Measurements from ENCODE around the gene KCNQ1. TPM values are rescaled to one million over a fixed set of nuclear protein-coding genes. Genes with fewer than 3 reads are reported as not detected.

Gene KCNQ1
- total RNA-seq, 1 donor from 2014 or later: 2.7 TPM

DNA sequence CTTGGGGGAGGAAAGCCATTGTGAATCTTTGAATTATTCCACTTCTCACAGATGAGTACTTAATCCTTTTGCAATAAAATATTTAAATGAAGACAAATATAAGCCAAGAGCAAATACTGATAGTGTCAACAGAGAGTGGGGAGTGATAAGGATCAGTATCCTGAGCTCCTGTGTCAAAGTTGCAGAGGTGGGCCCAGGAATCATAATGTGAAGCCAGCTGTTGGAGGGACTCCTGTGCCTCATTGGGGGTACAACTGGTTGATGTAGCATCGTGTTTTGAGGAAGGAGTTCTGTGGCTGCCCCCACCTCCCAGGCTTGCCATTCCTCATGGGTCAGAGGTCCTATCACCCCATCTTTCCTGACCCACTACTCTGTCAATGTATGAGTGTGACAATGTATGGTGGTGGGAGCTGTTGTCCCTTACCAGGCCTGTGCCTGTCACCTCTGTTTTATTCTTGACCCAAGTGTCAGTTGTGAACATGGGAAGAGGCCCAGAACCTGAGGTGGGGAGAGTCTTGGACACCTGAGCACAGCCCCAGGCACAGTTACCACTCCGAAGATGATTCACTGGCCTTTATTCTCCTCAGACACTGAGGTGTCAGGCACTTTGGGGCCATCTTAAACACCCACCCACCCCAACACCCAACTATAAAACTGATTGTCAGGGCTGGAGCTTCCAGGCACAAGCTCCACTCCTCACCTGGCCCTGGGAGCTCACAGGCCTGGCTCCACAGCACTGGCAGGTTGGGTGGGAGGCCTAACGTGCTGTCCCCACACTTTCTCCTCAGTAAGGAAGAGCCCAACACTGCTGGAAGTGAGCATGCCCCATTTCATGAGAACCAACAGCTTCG lies 216.6 kb downstream of the KCNQ1 start:
- Histone ChIP-seq H3K36me3 (no peaks in the 10 kb centered on the region), H3K27ac (no peak overlapping the region), H3K27me3 (no peaks in the 10 kb centered on the region), H3K4me3 (no peak overlapping the region), H3K4me1 (no peaks in the 10 kb centered on the region), H3K9me3 (peaks cover 12% of the 10 kb centered on the region)
- intact Hi-C loops (cut with DNase I): no loop called here
- peak; percentile 52 to 81 for DNase-seq (ENCODE audit: extremely low spot score in 2 of 2)
- no peak for TF ChIP-seq POLR2A (IDR thresholded peaks at IDR 0.05)
- no peak for TF ChIP-seq POLR2AphosphoS5 (IDR thresholded peaks at IDR 0.05; ENCODE audit: insufficient read depth in 1 of 2, low read depth in 1 of 2)
- TF ChIP-seq, protein P1, sequence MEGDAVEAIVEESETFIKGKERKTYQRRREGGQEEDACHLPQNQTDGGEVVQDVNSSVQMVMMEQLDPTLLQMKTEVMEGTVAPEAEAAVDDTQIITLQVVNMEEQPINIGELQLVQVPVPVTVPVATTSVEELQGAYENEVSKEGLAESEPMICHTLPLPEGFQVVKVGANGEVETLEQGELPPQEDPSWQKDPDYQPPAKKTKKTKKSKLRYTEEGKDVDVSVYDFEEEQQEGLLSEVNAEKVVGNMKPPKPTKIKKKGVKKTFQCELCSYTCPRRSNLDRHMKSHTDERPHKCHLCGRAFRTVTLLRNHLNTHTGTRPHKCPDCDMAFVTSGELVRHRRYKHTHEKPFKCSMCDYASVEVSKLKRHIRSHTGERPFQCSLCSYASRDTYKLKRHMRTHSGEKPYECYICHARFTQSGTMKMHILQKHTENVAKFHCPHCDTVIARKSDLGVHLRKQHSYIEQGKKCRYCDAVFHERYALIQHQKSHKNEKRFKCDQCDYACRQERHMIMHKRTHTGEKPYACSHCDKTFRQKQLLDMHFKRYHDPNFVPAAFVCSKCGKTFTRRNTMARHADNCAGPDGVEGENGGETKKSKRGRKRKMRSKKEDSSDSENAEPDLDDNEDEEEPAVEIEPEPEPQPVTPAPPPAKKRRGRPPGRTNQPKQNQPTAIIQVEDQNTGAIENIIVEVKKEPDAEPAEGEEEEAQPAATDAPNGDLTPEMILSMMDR (IDR thresholded peaks at IDR 0.05): no peak

DNA sequence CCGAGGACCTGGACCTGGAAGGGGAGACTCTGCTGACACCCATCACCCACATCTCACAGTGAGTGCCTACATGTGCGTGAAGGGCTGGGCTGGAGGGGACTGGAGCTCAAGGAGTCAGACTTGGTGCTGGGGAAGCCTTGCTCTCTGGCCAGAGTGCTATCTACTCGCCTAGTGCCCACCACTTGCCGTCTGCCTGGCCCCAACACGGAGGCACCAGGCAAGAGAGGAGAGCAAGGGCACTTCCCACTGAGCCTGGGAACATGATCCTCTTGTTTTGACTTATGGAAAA lies 217.2 kb downstream of the KCNQ1 start:
- Histone ChIP-seq H3K4me3 (no peak overlapping the region), H3K4me1 (no peaks in the 10 kb centered on the region), H3K27me3 (no peaks in the 10 kb centered on the region), H3K9me3 (peaks cover 12% of the 10 kb centered on the region), H3K36me3 (no peaks in the 10 kb centered on the region), H3K27ac (no peak overlapping the region)
- TF ChIP-seq, protein P1 (IDR thresholded peaks at IDR 0.05): no peak
- TF ChIP-seq POLR2AphosphoS5 (IDR thresholded peaks at IDR 0.05; ENCODE audit: insufficient read depth in 1 of 2, low read depth in 1 of 2) (no peak), POLR2A (IDR thresholded peaks at IDR 0.05) (no peak)
- intact Hi-C loops (cut with DNase I): no loop called here
- DNase-seq (ENCODE audit: extremely low spot score in 2 of 2): peak; percentile 74 to 79

DNA sequence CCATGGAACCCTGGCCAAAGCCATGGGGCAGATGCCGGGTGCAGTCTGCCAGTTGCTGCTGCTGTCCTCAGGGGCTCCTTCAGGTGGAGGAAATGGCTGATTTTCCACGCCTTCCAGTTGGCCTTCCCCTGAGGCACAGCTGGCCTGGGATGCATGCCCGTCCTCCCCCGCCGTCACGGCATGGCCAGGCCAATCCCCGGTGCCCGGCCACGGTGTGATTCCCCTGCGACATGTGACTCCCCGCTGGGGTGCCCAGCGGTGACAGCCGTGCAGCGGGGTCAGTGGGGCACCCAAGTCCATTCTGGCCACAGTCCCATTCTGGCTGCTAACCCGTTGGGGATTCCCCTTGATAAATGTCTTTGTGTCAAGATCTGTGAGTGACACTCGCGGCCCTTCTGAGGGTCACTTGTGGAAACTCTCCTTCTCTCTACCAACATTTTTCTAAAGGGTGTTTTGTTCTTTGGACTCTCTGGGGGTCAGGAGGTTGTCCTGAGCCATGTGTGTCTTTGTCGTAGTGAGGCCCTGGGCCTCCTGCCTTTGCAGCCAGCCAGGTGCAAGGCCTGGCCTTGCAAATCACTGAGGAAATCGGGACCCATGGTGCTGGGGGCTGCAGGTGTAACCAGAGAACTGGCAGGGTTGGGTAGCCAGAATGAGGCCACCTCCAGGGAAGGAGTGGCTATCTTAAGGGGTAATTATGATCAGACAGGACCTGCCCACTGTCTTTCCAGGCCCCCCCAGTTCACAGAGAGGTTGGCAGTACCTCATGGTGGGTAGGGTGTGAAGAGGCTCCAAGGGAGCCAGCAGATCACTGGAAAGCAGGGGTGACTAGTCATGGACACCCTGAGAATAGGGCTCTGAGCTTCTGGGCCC lies 217.9 kb downstream of the KCNQ1 start:
- intact Hi-C loops (cut with DNase I): no loop called here
- no peak overlapping the region for H3K4me3 ChIP-seq
- no peaks in the 10 kb centered on the region for H3K27me3 ChIP-seq
- H3K36me3 ChIP-seq: no peaks in the 10 kb centered on the region
- H3K9me3 ChIP-seq: peaks cover 12% of the 10 kb centered on the region
- DNase-seq (ENCODE audit: extremely low spot score in 2 of 2): peak; percentile 60 to 77
- H3K27ac ChIP-seq: no peak overlapping the region
- no peaks in the 10 kb centered on the region for H3K4me1 ChIP-seq
- no peak for TF ChIP-seq POLR2A (IDR thresholded peaks at IDR 0.05)
- TF ChIP-seq POLR2AphosphoS5 (IDR thresholded peaks at IDR 0.05; ENCODE audit: insufficient read depth in 1 of 2, low read depth in 1 of 2): no peak
- TF ChIP-seq, protein P1 (IDR thresholded peaks at IDR 0.05): no peak

DNA sequence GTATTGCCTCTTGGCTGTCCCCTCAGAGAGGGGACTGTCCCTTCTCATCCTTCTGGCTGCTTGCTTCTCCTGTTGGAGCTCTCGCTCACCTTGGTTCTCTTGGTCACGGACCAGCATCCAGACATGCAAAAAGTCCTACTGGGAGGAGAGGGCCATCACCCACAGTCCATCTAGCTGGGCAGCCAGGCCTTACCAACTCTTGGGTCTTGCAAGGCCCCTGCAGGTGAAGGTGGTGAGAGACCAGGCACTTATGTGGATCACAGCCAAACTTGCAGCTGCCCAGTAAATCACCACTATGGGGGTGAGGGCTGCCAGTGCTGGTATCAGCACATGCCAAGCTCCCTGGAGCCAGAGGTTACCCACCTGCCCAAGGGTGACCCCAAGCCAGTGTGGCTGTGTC lies 218.7 kb downstream of the KCNQ1 start:
- peak; percentile 74 to 78 for DNase-seq (ENCODE audit: extremely low spot score in 2 of 2)
- intact Hi-C loops (cut with DNase I): no loop called here
- no peak overlapping the region for H3K4me3 ChIP-seq
- H3K4me1 ChIP-seq: no peaks in the 10 kb centered on the region
- TF ChIP-seq, protein P1 (IDR thresholded peaks at IDR 0.05): no peak
- TF ChIP-seq POLR2A (IDR thresholded peaks at IDR 0.05) (no peak), POLR2AphosphoS5 (IDR thresholded peaks at IDR 0.05; ENCODE audit: insufficient read depth in 1 of 2, low read depth in 1 of 2) (no peak)
- no peak overlapping the region for H3K27ac ChIP-seq
- no peaks in the 10 kb centered on the region for H3K27me3 ChIP-seq
- no peaks in the 10 kb centered on the region for H3K36me3 ChIP-seq
- peaks cover 12% of the 10 kb centered on the region for H3K9me3 ChIP-seq
